Stimulated activated naive B cell treated with anti-CD40 and anti-IgM and Interleukin-4, amounts not matched to agents 10 μg/mL and 1 μg/mL and 100 μg/mL, for 72 hours (primary cell): Measurements from ENCODE around the gene NME7.
"Not testable (repeated sequence)": the region's sequence is repeated elsewhere in the genome, so short reads cannot be mapped to it uniquely, and the experiment has no call there.

Experiments
- ATAC-seq, 2 donors: fragments of 150-1000 bp; cut with Tn5 transposase; replicated peaks; 2 replicates each; pipeline ENCODE4 v1.10.0; 2021; ENCODE audit warnings: moderate library complexity in 1 of 2
- DNase-seq: peaks from one replicate; pipeline ENCODE4 v3.0.0; 2021
- H3K27ac Mint-ChIP-seq: one replicate; pipeline ENCODE4 v1.8.0; 2022; ENCODE audit warnings: mild to moderate bottlenecking, mixed read lengths
- H3K27me3 Mint-ChIP-seq, 2 donors: one replicate each; pipeline ENCODE4 v1.8.0; 2022; ENCODE audit warnings: mixed read lengths in 2 of 2
- H3K36me3 Mint-ChIP-seq, 2 donors: one replicate each; pipeline ENCODE4 v1.8.0; 2022; ENCODE audit warnings: mixed read lengths in 2 of 2, mild to moderate bottlenecking in 1 of 2
- H3K4me1 Mint-ChIP-seq, 2 donors: one replicate each; pipeline ENCODE4 v1.8.0; 2022; ENCODE audit warnings: mixed read lengths in 2 of 2, mild to moderate bottlenecking in 1 of 2
- H3K4me3 Mint-ChIP-seq, 2 donors: one replicate each; pipeline ENCODE4 v1.8.0; 2022; ENCODE audit warnings: mild to moderate bottlenecking in 2 of 2, mixed read lengths in 2 of 2, moderate library complexity in 1 of 2
- H3K9me3 Mint-ChIP-seq, 2 donors: one replicate each; pipeline ENCODE4 v1.8.0; 2022; ENCODE audit warnings: mixed read lengths in 2 of 2, mild to moderate bottlenecking in 1 of 2

NME7 gene

GRCh38 chr1:169367686-169368405, at the start of gene NME7, which contains the start of gene BLZF1:
TSS of gene NME7 (minus strand) at chr1:169367797. CDS start at chr1:169367710, 87 bp downstream.
TSS of gene BLZF1 (plus strand) at chr1:169368195. CDS start at chr1:169369523, 1,328 bp downstream.
- Mint-ChIP-seq H3K4me3 (no peak within 1 kb of the TSS), H3K4me1 (peaks cover 10 to 16% of the 10 kb centered on the region in 2 donors), H3K9me3 (peaks cover 0 to 4% of the 10 kb centered on the region in 2 donors), H3K27me3 (no peaks in the 10 kb centered on the region), H3K36me3 (peaks cover 4 to 10% of the 10 kb centered on the region in 2 donors), H3K27ac (no peak within 1 kb of the TSS)
- DNase-seq: peak; percentile 97
- ATAC-seq: peak; percentile 95 to 97

DNA sequence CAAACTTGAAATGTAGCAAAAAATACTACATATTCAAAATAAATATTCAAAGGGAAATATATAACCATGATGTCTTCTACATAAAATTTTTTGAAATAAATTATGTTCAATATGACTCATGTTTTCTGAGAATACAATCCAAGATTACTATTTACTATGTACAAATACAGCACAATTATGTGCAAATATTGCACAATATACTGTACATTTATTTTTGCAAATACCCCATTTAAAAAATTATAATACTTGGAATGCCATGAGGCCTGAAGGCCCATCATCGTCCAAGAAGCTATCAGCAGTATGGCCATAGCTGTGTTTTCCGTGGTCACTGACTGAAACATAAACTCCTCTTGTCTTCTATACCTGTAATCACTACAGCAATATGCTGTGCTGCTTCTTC, 47.4 kb upstream of the NME7 start:
- no peaks in the 10 kb centered on the region for H3K27me3 Mint-ChIP-seq
- H3K4me1 Mint-ChIP-seq: no peaks in the 10 kb centered on the region

DNA sequence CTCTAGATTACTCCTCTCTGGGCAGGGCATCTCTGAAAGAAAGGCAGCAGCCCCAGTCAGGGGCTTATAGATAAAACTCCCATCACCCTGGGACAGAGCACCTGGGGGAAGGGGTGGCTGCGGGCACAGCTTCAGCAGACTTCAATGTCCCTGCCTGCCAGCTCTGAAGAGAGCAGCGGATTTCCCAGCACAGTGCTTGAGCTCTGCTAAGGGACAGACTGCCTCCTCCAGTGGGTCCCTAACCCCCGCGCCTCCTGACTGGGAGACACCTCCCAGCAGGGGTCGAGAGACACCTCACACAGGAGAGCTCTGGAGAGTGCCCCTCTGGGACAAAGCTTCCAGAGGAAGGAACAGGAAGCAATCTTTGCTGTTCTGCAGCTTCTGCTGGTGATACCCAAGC, 40.7 kb upstream of the NME7 start:
- not testable (repeated sequence) for H3K36me3 Mint-ChIP-seq, H3K4me3 Mint-ChIP-seq, H3K27me3 Mint-ChIP-seq, ATAC-seq, DNase-seq, H3K4me1 Mint-ChIP-seq, H3K27ac Mint-ChIP-seq
- peaks cover 27 to 38% of the 10 kb centered on the region in 2 donors for H3K9me3 Mint-ChIP-seq

More for the DNA sequence above, 47.4 kb upstream of the NME7 start:
- H3K36me3 Mint-ChIP-seq: no peaks in the 10 kb centered on the region
- no peak overlapping the region for H3K4me3 Mint-ChIP-seq
- ATAC-seq (no peak), DNase-seq (no peak)
- peaks cover 6 to 16% of the 10 kb centered on the region in 2 donors for H3K9me3 Mint-ChIP-seq
- H3K27ac Mint-ChIP-seq: no peak overlapping the region

DNA sequence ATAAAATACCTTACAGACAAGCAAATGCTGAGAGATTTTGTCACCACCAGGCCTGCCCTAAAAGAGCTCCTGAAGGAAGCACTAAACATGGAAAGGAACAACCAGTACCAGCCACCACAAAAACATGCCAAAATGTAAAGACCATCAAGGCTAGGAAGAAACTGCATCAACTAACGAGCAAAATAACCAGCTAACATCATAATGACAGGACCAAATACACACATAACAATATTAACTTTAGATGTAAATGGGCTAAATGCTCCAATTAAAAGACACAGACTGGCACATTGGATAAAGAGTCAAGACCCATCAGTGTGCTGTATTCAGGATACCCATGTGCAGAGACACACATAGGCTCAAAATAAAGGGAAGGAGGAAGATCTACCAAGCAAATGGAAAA, 35.0 kb upstream of the NME7 start:
- not testable (repeated sequence) for H3K27ac Mint-ChIP-seq, H3K4me3 Mint-ChIP-seq, DNase-seq, H3K4me1 Mint-ChIP-seq, ATAC-seq, H3K27me3 Mint-ChIP-seq
- H3K9me3 Mint-ChIP-seq: peaks cover 18 to 38% of the 10 kb centered on the region in 2 donors
- peaks cover 14 to 16% of the 10 kb centered on the region in 2 donors for H3K36me3 Mint-ChIP-seq

DNA sequence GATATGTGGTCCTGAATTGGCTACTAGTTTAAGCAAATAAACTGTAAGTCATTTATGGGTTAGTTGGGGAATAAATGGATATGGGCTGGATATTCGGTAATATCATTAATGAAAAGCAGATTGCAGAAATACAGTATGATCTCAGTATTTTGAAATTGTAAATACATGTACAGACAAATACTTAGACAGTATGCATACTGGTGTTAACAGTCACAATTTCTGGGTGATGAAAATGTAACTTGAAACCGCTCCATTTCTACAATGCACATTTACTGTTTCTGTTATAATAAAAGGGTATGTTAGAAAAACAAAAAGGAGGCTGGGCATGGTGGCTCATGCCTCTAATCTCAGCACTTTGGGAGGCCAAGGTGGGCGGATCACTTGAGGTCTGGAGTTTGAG, 28.4 kb upstream of the NME7 start:
- no peak overlapping the region for H3K4me3 Mint-ChIP-seq

DNA sequence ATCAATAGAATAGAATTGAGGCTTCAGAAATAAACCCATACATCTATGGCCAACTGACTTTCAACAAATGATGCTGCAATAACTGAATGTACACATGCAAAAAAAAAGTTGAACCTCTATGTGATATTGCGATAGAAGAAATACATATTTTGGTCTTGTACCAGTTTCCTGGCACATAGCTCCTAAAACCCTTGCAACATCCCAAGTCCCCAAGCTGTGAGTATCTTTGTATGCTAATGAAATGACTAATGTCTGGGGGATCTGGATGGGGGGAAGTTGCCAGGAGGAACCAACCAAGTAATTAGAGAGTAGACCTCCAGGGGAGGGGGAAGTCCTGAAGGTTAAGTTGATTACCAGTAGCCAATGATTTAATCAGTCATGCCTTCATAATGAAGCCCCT, 24.8 kb upstream of the NME7 start:
- Mint-ChIP-seq H3K27ac (no peak overlapping the region), H3K9me3 (no peaks in the 10 kb centered on the region), H3K4me1 (no peaks in the 10 kb centered on the region), H3K36me3 (peaks cover 35 to 50% of the 10 kb centered on the region in 2 donors), H3K27me3 (no peaks in the 10 kb centered on the region), H3K4me3 (no peak overlapping the region)
- ATAC-seq: no peak
- no peak for DNase-seq

More for the DNA sequence above, 28.4 kb upstream of the NME7 start:
- Mint-ChIP-seq H3K27me3 (no peaks in the 10 kb centered on the region), H3K4me1 (no peaks in the 10 kb centered on the region), H3K27ac (no peak overlapping the region), H3K9me3 (no peaks in the 10 kb centered on the region), H3K36me3 (peaks cover 26 to 39% of the 10 kb centered on the region in 2 donors)
- ATAC-seq (no peak), DNase-seq (no peak)

DNA sequence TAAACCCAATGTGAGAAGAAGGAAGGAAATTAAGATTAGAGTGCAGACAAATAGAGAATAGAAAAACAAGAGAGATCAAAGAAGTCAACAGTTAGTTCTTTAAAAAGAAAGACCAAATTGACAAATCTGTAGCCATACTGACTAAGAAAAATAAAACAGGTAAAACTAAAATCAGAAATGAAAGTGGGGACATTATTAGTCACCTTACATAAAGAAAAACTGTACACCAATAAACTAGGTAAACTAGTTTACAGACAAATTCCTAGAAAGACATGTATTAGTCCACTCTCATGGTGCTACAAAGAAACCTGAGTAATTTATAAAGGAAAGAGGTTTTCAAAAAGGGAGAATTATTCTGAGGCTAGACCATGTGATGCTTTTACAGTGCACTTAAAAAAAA, 22.7 kb upstream of the NME7 start:
- Mint-ChIP-seq H3K9me3 (no peaks in the 10 kb centered on the region), H3K36me3 (peaks cover 29 to 44% of the 10 kb centered on the region in 2 donors), H3K27me3 (no peaks in the 10 kb centered on the region), H3K4me3 (no peak overlapping the region), H3K27ac (no peak overlapping the region), H3K4me1 (no peaks in the 10 kb centered on the region)
- DNase-seq (no peak), ATAC-seq (peak in 1 of 2 donors; percentile 56)

- DNase-seq (no peak), ATAC-seq (no peak)
- no peaks in the 10 kb centered on the region for H3K9me3 Mint-ChIP-seq
- H3K4me3 Mint-ChIP-seq: no peak overlapping the region
- H3K27me3 Mint-ChIP-seq: no peaks in the 10 kb centered on the region
- H3K4me1 Mint-ChIP-seq: no peaks in the 10 kb centered on the region
- peaks cover 23 to 33% of the 10 kb centered on the region in 2 donors for H3K36me3 Mint-ChIP-seq
- H3K27ac Mint-ChIP-seq: no peak overlapping the region
Observed at GRCh38 chr1:169387399-169387798, 19.8 kb upstream of the NME7 start.

- Mint-ChIP-seq H3K27ac (no peak overlapping the region), H3K36me3 (peaks cover 12 to 26% of the 10 kb centered on the region in 2 donors), H3K4me3 (no peak overlapping the region), H3K27me3 (no peaks in the 10 kb centered on the region), H3K9me3 (no peaks in the 10 kb centered on the region), H3K4me1 (no peaks in the 10 kb centered on the region)
- DNase-seq (no peak), ATAC-seq (no peak)
Observed at GRCh38 chr1:169383449-169383848, 15.9 kb upstream of the NME7 start.

DNA sequence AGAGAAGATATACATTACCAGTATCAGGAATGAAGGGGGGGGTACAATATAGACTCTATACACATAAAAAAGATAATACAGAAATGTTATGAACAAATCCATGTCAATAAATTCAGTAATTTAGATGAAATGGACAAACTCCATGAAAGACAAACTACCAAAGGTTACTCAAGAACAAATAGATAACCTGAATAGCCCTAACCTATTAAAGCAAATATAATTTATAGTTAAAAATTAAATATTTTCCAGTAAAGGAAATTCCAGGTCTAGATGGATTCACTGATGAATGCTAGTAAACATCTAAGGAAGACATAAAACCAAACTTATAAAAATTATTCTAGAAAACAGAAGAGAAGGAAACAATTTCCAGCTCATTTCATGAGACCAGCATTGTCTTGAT, 13.6 kb upstream of the NME7 start:
- Mint-ChIP-seq H3K36me3 (peaks cover 20 to 39% of the 10 kb centered on the region in 2 donors), H3K27ac (no peak overlapping the region), H3K9me3 (no peaks in the 10 kb centered on the region), H3K4me1 (no peaks in the 10 kb centered on the region), H3K4me3 (no peak overlapping the region), H3K27me3 (no peaks in the 10 kb centered on the region)
- ATAC-seq: no peak
- no peak for DNase-seq

DNA sequence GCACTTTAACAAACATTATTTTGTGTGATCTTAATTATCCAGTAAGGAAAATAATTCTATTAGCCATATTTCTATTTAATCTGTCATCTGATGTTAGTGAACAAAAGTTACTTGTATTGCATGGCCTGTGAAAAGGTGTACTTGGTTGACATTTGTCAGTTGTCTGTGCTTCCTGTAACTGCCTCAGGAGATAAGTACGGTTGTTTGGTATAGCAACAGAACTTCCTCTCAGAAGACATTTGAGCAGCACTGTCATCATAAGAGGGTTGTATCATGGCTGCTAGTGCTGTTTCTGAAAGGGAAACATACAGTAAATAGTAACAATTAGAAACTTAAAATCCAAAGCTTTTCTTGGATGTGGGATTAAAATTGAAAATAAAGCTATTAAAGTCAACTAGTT, 3.8 kb upstream of the NME7 start:
- Mint-ChIP-seq H3K4me3 (no peak overlapping the region), H3K27me3 (no peaks in the 10 kb centered on the region)
- DNase-seq: no peak

GRCh38 chr1:169368406-169368769, 791 bp upstream of the NME7 start:
- Mint-ChIP-seq H3K4me1 (peaks cover 9 to 13% of the 10 kb centered on the region in 2 donors), H3K27ac (no peak overlapping the region), H3K27me3 (no peaks in the 10 kb centered on the region), H3K36me3 (peaks cover 4 to 14% of the 10 kb centered on the region in 2 donors), H3K9me3 (peaks cover 0 to 4% of the 10 kb centered on the region in 2 donors), H3K4me3 (no peak overlapping the region)
- peak in 1 of 2 donors; percentile 21 for ATAC-seq
- DNase-seq: peak; percentile 4

More for the DNA sequence above, 3.8 kb upstream of the NME7 start:
- Mint-ChIP-seq H3K36me3 (peaks cover 6 to 16% of the 10 kb centered on the region in 2 donors), H3K4me1 (peaks cover 3 to 5% of the 10 kb centered on the region in 2 donors), H3K9me3 (no peaks in the 10 kb centered on the region), H3K27ac (no peak overlapping the region)
- no peak for ATAC-seq

GRCh38 chr1:169367096-169367685, 406 bp downstream of the NME7 start:
- Mint-ChIP-seq H3K27ac (no peak overlapping the region), H3K9me3 (peaks cover 0 to 4% of the 10 kb centered on the region in 2 donors), H3K4me1 (peaks cover 10 to 16% of the 10 kb centered on the region in 2 donors), H3K4me3 (no peak overlapping the region), H3K36me3 (peaks cover 4 to 10% of the 10 kb centered on the region in 2 donors), H3K27me3 (no peaks in the 10 kb centered on the region)
- DNase-seq (no peak), ATAC-seq (no peak)

GRCh38 chr1:169364948-169365347, 2.6 kb downstream of the NME7 start:
- Mint-ChIP-seq H3K36me3 (peaks cover 0 to 2% of the 10 kb centered on the region in 2 donors), H3K27me3 (no peaks in the 10 kb centered on the region), H3K9me3 (peaks cover 0 to 4% of the 10 kb centered on the region in 2 donors), H3K4me1 (peaks cover 9 to 11% of the 10 kb centered on the region in 2 donors), H3K4me3 (no peak overlapping the region), H3K27ac (no peak overlapping the region)
- ATAC-seq: no peak
- DNase-seq: no peak
